Neural cell (in vitro differentiated cells): ENCODE results near the gene HDAC9.

ENCODE experiments used
- CTCF ChIP-seq: fragments of 450-650 bp; IDR thresholded peaks from 2 replicates; pipeline ENCODE4 v1.5.1; 2014; ENCODE audit warnings: antibody characterized with exemption, mild to moderate bottlenecking, moderate library complexity; ENCODE audit not compliant: poor library complexity, severe bottlenecking
- EP300 ChIP-seq: fragments of 450-650 bp; conservative IDR thresholded peaks from 2 replicates; pipeline ENCODE4 v1.6.1; 2014; ENCODE audit warnings: antibody characterized with exemption, mild to moderate bottlenecking, moderate library complexity; ENCODE audit not compliant: poor library complexity, severe bottlenecking
- EZH2 ChIP-seq: fragments of 200-600, 300-800 bp; shearing (Covaris generic), sonication (generic); IDR thresholded peaks from 2 replicates; pipeline ENCODE4 v1.6.1; 2014; ENCODE audit warnings: antibody characterized with exemption, low read length, borderline replicate concordance, mild to moderate bottlenecking; ENCODE audit not compliant: insufficient read depth, poor library complexity, severe bottlenecking
- POLR2AphosphoS5 ChIP-seq: IDR thresholded peaks from 2 replicates; pipeline ENCODE4 v1.6.1; 2012
- RAD21 ChIP-seq: fragments of 450-650 bp; conservative IDR thresholded peaks from 2 replicates; pipeline ENCODE4 v1.6.1; 2014; ENCODE audit warnings: antibody characterized with exemption, mild to moderate bottlenecking, moderate library complexity
- TAF1 ChIP-seq: IDR thresholded peaks from 2 replicates; pipeline ENCODE4 v1.6.1; 2012; ENCODE audit warnings: low read depth

DNA sequence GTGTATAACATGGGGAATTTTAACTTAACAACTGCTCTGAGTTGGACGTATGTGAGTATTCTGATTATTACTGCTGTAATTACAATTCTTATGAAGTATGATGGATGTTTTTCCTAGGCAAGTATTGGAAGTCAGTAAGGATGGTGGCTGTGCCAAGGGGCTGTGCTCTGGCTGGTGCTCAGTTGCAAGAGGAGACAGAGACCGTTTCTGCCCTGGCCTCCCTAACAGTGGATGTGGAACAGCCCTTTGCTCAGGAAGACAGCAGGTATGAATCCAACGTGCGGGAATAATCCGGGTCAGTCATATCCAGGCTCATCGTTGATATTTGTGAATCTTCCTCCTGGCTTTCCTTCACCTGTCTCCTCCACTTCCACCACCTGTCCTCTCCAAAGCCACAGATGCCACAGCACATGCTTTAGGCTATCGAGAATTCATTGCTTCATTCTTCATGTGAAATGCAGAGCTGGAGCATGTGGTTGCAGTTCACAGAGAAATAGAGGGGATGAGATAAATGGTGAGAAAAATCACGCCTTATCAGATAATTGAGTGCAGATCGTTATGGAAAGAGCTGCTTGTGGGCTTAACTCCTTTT lies 480.2 kb downstream of the HDAC9 start:
- TF ChIP-seq EZH2 = no peak
- TF ChIP-seq CTCF = no peak
- TF ChIP-seq POLR2AphosphoS5 = no peak
- TF ChIP-seq EP300 = no peak
- TF ChIP-seq TAF1 = no peak
- no peak for TF ChIP-seq RAD21
